ENCODE data around the gene AVL9.

DNA sequence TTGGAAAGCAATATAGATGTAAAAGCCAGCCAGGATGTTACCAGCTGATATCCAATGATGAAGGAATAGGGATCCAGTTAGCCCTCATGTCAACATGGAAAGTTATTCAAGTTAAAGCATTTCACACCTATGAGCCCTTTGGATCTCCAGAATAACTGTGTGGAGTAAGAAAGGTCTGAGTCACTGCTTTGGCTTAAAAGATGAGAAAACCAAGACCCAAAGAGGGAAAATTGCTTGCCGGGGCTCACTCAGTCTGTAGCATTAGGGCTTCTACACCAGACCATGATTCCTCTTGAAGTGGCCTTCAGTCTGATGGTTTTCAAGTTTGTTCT lies 17.7 kb upstream of the AVL9 start:
- TF ChIP-seq XRCC5 (optimal IDR thresholded peaks at IDR 0.05; ENCODE audit: low read length): no peak
- no peak for TF ChIP-seq ZBTB8A (CRISPR knock-in tag; IDR thresholded peaks at IDR 0.05; ENCODE audit: borderline replicate concordance, low read depth)
- TF ChIP-seq ARHGAP35 (CRISPR knock-in tag; IDR thresholded peaks at IDR 0.05; ENCODE audit: borderline replicate concordance): no peak
- TF ChIP-seq RAD21 (CRISPR knock-in tag; IDR thresholded peaks at IDR 0.05): no peak

Measured in HepG2 (cell line).